Muscle layer of colon (tissue), 2 donors: ENCODE measurements around the gene ARL16.
A peak's percentile ranks its signal among the peaks of the same experiment; 100 is the strongest.

Experiments used
- H3K27ac ChIP-seq: one replicate; pipeline ENCODE4 v1.7.0; 2013; ENCODE audit warnings: low read depth, mild to moderate bottlenecking, low read length, moderate library complexity
- H3K27me3 ChIP-seq, 2 donors: one replicate each; pipeline ENCODE4 v1.7.0; 2013; ENCODE audit warnings: low read length in 2 of 2, mild to moderate bottlenecking in 2 of 2; ENCODE audit not compliant: insufficient read depth in 2 of 2, control insufficient read depth in 1 of 2
- H3K36me3 ChIP-seq: one replicate; pipeline ENCODE4 v1.7.0; 2013; ENCODE audit warnings: mild to moderate bottlenecking, low read length; ENCODE audit not compliant: insufficient read depth
- H3K4me1 ChIP-seq: one replicate; pipeline ENCODE4 v1.7.0; 2013; ENCODE audit warnings: mild to moderate bottlenecking, low read length; ENCODE audit not compliant: insufficient read depth
- H3K4me3 ChIP-seq, 2 donors: one replicate each; pipeline ENCODE4 v1.7.0; 2013; ENCODE audit warnings: low read length in 2 of 2, low read depth in 1 of 2, mild to moderate bottlenecking in 1 of 2, moderate library complexity in 1 of 2
- H3K9ac ChIP-seq: one replicate; pipeline ENCODE4 v1.7.0; 2013; ENCODE audit warnings: low read length
- H3K9me3 ChIP-seq: one replicate; pipeline ENCODE4 v1.7.0; 2013; ENCODE audit warnings: mild to moderate bottlenecking, low read length
- donor health status: abdominal sarcoma.
- donor health status: Adenocarcinoma of cecum.

ARL16 gene

DNA sequence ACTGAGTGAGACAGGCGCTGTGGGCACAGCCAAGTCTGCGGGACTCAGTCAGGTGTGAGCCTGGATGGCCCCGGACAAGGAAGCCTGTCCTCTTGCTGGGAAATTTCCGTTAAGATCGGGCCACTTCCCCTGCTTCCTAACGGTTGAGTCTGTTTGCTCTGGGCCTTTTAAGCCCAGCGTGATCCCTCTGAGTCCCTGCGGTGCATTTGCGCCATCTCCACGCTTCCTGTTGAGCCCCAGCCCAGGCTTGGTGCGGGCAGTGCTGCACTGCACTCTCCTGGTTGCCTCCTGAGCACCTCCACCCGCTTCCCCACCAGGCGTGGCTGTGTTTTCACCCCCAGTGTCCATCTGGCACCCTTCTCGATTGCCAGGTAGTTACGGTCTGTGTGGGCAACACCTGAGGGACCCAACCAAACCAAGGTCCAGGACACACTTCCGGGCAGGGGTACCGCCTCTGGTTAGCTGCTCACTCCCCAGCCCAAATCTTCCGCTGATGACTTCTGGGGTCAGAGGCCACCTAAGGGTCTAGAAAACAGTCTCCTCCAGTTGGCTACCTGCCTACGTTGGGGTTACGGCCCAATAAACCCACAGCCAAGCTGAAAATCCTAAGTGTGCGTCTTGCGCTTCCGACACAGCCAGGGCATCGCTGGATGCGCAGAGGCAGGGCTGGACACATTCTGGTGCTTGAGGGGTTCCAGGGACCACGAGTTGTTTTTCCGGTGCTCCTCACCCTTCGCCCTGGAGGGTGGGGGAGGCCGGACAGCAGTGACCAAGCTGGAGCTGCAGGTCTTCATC is 27.1 kb upstream of the ARL16 start:
- H3K9ac ChIP-seq: no peak overlapping the region

GRCh38 chr17:81708739-81709185 is 25.2 kb upstream of the ARL16 start:
- Histone ChIP-seq H3K27ac (no peak overlapping the region), H3K4me1 (peaks cover 31% of the 10 kb centered on the region), H3K9me3 (no peaks in the 10 kb centered on the region), H3K27me3 (no peaks in the 10 kb centered on the region), H3K36me3 (peaks cover 13% of the 10 kb centered on the region), H3K9ac (no peak overlapping the region), H3K4me3 (no peak overlapping the region)

More for the DNA sequence above, 27.1 kb upstream of the ARL16 start:
- Histone ChIP-seq H3K36me3 (peaks cover 9% of the 10 kb centered on the region), H3K4me3 (peak overlapping the region in 1 of 2 donors; percentile 53), H3K4me1 (peaks cover 23% of the 10 kb centered on the region), H3K27ac (no peak overlapping the region), H3K27me3 (no peaks in the 10 kb centered on the region), H3K9me3 (no peaks in the 10 kb centered on the region)

- Histone ChIP-seq H3K4me3 (no peak overlapping the region), H3K27me3 (no peaks in the 10 kb centered on the region), H3K9me3 (no peaks in the 10 kb centered on the region), H3K9ac (no peak overlapping the region), H3K27ac (no peak overlapping the region), H3K36me3 (peaks cover 13% of the 10 kb centered on the region), H3K4me1 (peaks cover 24% of the 10 kb centered on the region)
These were observed 24.4 kb upstream of the ARL16 start for GRCh38 chr17:81707725-81708646.

DNA sequence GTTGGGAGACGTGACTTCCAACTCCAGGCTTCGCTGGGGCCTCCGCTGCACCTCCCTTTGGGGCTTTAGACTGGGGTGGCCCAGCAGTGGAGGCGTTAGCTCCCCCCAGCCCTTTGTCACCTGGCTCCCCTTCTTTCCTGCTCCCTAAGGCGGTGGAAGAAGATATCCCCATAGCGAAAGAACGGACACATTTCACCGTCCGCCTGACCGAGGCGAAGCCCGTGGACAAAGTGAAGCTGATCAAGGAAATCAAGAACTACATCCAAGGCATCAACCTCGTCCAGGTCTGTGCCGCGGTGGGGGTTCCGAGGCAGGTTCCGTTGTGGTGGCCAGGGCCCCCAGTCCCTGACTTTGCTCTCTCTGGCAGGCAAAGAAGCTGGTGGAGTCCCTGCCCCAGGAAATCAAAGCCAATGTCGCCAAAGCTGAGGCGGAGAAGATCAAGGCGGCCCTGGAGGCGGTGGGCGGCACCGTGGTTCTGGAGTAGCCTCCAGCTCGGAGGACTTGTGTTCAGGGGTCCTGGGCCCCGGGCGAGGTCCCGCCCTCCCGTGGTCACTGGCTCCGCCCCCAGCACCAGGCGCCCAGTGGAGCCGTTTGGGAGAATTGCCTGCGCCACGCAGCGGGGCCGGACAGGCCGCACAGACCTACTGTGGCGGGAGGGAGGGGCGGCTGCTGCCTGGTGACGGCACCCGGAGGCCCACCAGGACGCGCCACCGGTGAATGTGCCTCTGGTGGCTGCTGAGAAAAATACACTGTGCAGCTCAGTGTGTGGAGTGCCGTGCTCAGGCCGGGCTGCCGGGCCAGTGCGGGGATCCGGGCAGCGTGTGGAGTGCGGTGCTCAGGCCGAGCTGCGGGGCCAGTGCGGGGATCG is 23.4 kb upstream of the ARL16 start:
- Histone ChIP-seq H3K27me3 (no peaks in the 10 kb centered on the region), H3K36me3 (peaks cover 13% of the 10 kb centered on the region), H3K9me3 (no peaks in the 10 kb centered on the region), H3K4me3 (no peak overlapping the region), H3K9ac (no peak overlapping the region), H3K27ac (no peak overlapping the region), H3K4me1 (peaks cover 26% of the 10 kb centered on the region)

- peaks cover 18% of the 10 kb centered on the region for H3K36me3 ChIP-seq
These were observed 22.6 kb upstream of the ARL16 start for GRCh38 chr17:81706232-81706611.

GRCh38 chr17:81705518-81706231 is 22.1 kb upstream of the ARL16 start:
- peaks cover 26% of the 10 kb centered on the region for H3K4me1 ChIP-seq
- H3K36me3 ChIP-seq: peaks cover 23% of the 10 kb centered on the region
- no peaks in the 10 kb centered on the region for H3K27me3 ChIP-seq
- no peak overlapping the region for H3K9ac ChIP-seq
- no peak overlapping the region for H3K4me3 ChIP-seq
- H3K9me3 ChIP-seq: no peaks in the 10 kb centered on the region
- H3K27ac ChIP-seq: no peak overlapping the region

More at GRCh38 chr17:81706232-81706611, 22.6 kb upstream of the ARL16 start:
- no peak overlapping the region for H3K9ac ChIP-seq
- H3K9me3 ChIP-seq: no peaks in the 10 kb centered on the region
- no peak overlapping the region for H3K27ac ChIP-seq
- H3K4me3 ChIP-seq: no peak overlapping the region
- peaks cover 31% of the 10 kb centered on the region for H3K4me1 ChIP-seq
- no peaks in the 10 kb centered on the region for H3K27me3 ChIP-seq

GRCh38 chr17:81703747-81704654 is 20.4 kb upstream of the ARL16 start:
- Histone ChIP-seq H3K27ac (peak overlapping the region; percentile 89), H3K27me3 (no peaks in the 10 kb centered on the region), H3K36me3 (peaks cover 23% of the 10 kb centered on the region)

DNA sequence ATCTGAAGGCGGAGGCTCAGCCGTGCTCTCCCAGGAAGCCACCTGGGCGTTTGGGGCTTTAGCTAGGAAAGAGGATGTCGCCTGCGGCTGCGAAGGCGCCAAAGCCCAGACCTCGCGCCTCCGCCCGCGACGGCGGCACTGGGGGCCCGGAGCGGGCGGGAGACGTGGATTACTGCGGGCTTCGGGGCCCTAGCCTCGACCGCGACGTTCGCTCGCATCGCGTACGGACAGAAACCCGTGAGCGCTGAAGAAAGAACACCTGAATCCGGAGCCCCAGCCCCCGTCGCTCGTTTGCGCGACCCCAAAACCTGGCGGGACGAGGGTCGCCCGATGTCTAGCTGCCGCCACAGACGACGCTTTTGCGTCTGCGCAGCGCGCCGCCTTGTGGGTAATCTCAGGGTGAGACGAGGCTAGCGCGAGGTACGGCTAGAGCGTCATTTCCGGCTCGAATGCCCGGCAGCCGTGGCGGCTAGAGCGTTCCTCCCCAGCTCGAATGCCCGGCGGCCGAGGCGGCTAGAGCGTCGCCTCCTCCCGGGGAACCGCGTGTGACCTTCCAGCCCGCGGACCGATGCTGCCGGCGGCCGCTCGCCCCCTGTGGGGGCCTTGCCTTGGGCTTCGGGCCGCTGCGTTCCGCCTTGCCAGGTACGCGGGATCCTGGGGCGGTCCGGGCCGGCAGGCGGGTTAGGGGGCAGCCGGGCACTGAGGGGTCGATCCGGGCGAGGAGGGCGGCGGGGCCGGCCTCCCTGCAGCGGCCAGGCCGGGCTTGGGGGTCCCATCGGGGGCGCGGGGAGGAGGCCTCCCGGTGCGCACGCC is 19.5 kb upstream of the ARL16 start, which contains the start of gene MRPL12:
Gene MRPL12 (plus strand): TSS at position 434 of the 813 bp plus-strand sequence. CDS start 135 bp downstream, at position 569.
- peak within 1 kb of the TSS; percentile 95 to 99 for H3K4me3 ChIP-seq
- peaks cover 27% of the 10 kb centered on the region for H3K36me3 ChIP-seq

More at GRCh38 chr17:81703747-81704654, 20.4 kb upstream of the ARL16 start:
- Histone ChIP-seq H3K9me3 (no peaks in the 10 kb centered on the region), H3K4me1 (peaks cover 22% of the 10 kb centered on the region), H3K9ac (peak overlapping the region; percentile 71), H3K4me3 (peak overlapping the region; percentile 95 to 99)

GRCh38 chr17:81701288-81702071 is 17.9 kb upstream of the ARL16 start:
- peaks cover 22% of the 10 kb centered on the region for H3K4me1 ChIP-seq
- no peaks in the 10 kb centered on the region for H3K9me3 ChIP-seq
- H3K36me3 ChIP-seq: peaks cover 38% of the 10 kb centered on the region
- H3K4me3 ChIP-seq: peak overlapping the region in 1 of 2 donors; percentile 95
- H3K27ac ChIP-seq: no peak overlapping the region
- peak overlapping the region; percentile 99 for H3K9ac ChIP-seq
- H3K27me3 ChIP-seq: no peaks in the 10 kb centered on the region

More for the DNA sequence above, 19.5 kb upstream of the ARL16 start, which contains the start of gene MRPL12:
- peaks cover 22% of the 10 kb centered on the region for H3K4me1 ChIP-seq
- peak within 1 kb of the TSS; percentile 99 for H3K9ac ChIP-seq
- no peaks in the 10 kb centered on the region for H3K9me3 ChIP-seq
- no peaks in the 10 kb centered on the region for H3K27me3 ChIP-seq
- peak within 1 kb of the TSS; percentile 89 for H3K27ac ChIP-seq
